Measurements from ENCODE around the gene ANO2.

The ANO2 gene

DNA sequence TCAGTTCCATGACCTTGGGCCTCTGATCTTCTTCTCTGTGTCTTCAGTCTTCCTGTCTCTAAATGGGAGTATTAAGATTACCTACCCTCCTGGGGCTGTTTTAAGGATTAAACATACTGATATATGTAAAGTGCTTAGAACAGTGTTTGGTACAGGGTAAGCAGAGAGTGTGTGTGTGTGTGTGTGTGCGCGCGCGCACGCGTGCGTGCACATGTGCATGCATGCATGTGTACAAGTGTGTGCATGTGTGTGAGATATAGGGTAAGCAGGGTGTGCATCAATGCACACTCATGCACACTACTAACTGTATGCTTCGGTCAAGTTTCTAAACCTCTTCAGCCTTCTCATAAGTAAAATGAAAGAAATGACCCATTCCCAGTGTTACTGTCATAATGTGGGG lies 316.6 kb downstream of the ANO2 start:
- no peak for DNase-seq (ENCODE audit: low read depth in 2 of 3, low spot score in 1 of 3)

DNA sequence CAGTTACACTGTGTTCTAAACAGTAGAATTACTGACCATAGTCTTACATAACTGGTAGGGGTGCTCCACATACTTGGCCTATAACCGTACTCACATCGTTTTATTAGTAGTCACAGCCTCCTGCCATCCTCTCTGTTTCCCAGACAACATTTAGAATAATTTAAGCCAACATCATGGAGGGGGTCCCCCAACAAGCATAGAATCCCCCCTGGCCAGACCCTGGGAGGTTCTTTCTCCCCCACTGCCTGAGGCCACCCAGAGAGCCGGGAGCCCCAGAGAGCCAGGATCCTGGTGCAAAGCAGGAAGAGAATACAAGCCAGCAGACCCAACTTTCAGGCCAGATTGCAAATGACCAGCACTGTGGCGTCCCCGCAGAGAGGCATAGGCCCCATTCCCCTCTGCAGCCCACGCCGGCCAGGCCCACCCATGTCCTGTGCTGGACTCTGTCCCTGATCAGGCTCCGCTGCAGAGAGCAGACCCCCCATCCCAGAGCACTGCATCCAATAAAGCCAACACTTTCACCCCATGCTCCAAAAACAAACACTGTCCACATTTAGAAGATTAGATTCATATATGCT lies 317.9 kb downstream of the ANO2 start:
- no peak for DNase-seq (ENCODE audit: low read depth in 2 of 3, low spot score in 1 of 3)

DNA sequence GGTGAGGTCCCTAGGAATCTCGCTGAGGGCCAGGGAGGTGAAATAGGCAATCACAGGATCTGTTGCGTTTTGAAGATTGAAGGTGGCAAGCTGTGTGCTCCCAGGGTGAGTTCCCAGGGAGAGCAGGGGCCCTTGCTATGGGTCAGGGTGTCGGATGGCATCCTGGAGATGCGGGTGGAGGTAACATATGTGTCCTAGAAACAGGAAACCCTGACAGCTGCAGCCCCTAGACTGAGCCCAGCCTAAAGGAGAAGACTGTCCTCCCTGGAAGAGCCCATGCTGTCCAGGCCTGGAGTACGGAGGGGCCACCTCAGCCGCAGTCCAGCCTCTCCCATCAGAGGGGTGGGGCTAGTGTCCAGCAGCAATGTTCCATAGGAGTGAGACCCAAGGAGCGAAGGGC lies 318.9 kb downstream of the ANO2 start:
- DNase-seq (ENCODE audit: low read depth in 2 of 3, low spot score in 1 of 3), result no peak

DNA sequence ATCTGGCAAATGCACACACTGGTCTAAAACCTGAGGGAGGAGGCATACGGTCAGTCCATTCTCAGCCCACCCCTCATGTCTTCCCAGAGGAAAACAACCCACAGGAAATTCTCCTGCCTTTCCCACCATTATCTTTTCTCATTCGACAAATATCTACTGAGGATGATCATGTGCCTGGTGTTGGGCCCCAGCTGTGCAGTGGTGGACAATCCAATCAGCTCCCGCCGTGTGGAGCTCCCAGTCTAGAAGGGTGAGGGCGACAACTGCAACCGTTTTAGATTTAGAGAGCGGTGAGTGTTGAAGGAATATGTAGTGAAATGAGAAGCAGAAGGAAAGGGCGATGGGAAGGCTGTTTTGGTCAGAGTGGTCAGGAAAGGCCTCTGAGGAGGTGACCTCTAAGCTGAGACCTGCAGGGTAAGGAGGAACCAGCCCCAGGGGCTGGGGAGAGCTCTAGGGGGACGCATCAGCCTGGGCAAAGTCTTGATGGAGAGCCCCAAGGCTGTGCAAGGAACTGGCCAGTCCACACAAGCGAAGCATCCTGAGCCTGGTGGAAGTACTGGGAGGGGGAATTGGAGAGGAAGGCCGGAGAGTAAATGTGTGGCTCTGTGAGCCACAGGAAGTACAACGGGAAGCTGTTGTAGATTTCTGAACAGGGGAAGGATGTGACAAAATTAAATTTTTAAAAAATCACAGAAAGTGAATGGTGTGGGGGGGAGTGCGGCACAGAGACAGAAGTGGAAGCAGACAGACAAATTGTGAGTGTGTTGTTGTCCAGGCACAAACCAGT lies 320.4 kb downstream of the ANO2 start:
- DNase-seq (ENCODE audit: low read depth in 2 of 3, low spot score in 1 of 3), result no peak

DNA sequence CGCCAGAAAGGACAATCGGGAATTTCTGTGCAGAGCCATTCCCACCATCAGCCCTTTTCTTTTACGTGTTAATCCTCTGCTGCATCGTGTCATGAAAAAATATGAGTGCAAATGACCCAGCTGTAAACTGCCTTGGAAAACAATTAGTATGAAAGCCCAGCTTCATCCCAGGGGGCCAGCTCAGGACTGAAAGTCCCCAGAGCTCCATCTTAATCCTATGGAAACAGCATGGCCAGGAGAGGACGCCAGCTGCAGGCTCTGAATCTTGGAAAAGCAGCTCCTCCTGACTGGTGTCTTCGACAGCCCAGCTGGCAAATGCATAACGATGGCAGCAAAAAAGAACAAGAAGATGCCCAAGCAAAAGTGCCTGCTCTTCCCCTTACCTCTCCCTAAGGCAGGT lies 321.6 kb downstream of the ANO2 start:
- no peak for DNase-seq (ENCODE audit: low read depth in 2 of 3, low spot score in 1 of 3)

DNA sequence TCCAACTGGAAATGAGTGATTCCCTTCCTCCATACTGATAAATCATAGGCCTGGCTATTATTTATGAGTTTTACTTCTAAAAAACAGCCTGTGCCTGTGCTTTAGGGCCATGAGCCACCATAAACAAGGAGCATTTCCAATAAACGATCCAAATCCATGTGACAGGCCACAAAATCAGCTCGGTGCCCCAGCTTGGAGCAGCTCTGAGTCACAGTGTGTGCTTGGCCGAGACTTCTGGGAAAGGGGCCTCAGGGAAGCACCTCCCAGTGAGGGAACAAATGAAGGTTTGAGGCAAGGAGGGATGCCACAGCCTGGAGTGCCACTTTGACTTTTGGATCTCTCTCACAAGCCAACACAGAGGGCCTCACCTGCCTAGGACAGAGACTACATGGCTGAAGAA lies 322.8 kb downstream of the ANO2 start:
- DNase-seq (ENCODE audit: low read depth in 2 of 3, low spot score in 1 of 3), result no peak

DNA sequence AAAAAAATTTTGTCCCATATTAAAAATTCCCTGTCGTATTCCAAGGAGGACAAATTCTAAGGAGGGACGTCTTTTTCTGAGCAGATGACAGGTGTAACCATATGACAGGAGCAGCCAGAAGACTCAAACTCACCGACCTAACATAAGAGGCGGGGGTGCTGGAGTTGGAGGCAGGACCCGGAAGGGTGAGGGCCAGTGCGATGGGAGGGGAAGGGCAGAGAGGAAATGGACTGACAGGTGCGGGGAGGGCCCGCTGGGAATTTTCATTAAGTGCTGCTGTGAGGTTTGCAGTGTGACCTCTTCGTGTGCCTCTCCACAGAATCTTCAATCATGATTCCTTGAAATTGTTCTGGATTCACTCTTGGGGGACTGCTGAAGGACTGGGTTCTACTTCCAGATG lies 323.7 kb downstream of the ANO2 start:
- DNase-seq (ENCODE audit: low read depth in 2 of 3, low spot score in 1 of 3), result no peak

DNA sequence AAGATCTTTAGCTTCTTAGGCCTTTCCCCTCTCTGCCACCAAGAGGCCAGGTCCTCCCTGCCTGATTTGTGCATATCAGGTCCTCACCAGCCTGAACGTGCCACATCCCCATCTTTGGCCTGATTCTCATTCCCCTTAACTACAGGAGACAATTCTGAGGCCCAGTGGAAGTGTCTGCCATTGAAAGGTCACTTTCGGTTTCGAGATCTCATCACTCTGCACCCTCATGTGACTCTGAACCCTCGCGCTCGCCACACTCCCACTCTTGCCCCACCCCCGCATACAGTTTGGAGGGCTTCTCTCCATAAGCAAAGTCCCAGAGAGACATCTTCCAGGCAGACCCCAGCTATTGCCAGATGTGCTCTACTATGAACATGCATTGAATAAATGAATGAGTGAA lies 324.2 kb downstream of the ANO2 start:
- no peak for DNase-seq (ENCODE audit: low read depth in 2 of 3, low spot score in 1 of 3)

DNA sequence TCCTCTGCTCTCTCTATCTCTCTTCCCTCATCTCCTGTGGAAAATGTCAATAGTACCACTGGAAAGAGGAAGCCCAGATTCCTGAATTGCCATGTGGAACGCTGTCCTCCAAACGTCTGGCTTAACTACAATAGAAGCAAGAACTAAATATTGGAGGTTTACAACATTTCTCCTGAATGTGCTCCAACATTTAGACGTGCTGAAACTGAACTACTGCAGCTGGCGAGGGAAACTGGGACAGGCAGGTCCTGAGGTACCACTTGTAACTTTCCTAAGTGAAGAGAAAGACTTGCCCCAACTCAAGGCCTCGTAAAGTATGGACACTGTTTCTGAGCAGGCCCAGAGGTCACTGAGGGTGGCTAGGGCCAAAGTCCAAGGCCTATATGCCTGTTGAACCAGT lies 325.4 kb downstream of the ANO2 start:
- DNase-seq (ENCODE audit: low read depth in 2 of 3, low spot score in 1 of 3), result no peak

DNA sequence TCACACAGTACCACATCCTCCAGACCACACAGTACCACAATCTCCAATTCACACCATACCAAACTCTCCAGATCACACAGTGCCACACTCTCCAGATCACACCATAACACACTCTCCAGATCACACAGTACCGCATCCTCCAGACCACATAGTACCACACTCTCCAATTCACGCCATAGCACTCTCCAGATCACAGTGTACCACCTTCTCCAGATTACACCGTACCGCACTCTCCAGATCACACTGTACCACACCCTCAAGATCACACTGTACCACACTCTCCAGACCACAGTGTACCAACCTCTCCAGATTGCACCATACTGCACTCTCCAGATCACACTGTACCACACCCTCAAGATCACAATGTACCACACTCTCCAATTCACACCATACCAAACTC lies 328.2 kb downstream of the ANO2 start:
- DNase-seq (ENCODE audit: low read depth in 2 of 3, low spot score in 1 of 3), result no peak

DNA sequence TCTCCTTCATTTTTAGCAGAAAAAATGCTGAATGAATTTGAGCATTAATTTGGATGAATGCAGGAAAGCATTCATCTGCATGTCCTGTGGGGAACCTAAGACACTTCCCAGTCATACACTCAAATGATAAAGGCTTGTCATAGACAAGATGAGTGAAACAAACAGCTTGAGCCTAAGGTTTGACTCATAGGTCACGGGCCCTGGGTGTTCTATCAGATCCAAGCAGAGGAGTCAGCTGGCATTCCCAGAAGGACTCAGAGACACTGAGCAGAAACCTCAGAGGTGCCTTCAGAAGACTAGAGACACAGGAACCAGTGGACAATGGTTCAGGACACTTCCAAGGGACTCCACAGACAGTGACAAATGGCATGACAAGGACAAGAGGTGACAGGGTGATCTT lies 329.3 kb downstream of the ANO2 start:
- no peak for DNase-seq (ENCODE audit: low read depth in 2 of 3, low spot score in 1 of 3)

DNA sequence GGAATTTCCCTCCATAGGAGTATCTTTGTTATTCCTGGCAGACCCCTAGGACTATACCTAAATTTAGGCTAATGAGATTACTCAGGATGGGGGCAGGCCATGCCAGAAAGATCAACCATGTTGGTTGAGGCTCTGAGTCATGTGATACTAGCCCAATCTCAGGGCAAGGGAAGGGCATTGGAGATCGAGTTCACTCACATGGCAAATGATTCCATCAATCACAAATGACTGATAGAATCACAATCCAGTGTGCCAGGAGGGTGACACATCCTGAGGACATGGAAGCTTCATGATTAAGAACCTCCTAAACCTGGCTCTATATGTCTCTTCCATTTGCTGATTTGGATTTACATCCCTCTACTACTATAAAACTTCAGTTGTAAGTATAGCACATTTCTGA lies 330.8 kb downstream of the ANO2 start:
- no peak for DNase-seq (ENCODE audit: low read depth in 2 of 3, low spot score in 1 of 3)

DNA sequence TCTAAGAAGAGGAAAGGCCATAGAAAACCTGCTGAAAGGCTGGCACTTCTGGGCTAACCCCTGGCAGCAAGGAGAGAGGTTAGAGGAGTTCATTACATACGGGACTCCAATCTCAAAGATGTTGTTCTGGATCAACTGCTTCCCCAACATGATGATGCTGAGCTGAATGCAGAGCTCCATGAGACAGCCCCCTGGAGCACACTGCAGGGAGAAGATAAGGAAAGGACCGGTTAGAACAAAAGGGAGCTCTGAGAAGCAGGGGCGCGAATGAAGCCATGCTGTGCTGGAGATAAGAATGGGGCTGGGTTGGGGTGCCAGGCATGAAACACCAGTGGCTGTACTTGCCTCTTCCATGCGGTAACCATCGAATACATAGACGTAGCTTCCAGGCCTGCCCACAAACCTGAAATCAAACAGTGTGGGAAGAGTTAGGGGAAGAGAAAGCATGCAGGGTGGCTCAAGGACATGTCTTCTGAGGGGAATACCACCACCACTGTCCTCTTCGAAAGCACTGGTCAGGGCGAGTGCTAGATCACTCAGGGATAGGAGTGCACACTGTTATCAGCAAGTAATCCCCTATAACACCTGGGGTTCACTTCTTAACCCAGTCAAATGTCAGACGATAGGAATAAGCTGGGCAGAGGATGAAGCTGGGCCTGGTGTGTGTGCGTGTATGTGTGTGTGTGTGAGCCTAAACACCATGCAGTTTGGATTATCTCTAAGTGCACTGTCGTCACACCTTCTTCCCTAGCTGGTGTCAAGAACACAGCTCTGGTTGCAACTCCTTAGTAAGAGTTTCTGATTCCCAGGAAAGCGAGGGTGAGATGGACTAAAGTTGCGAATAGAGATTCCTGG lies 332.3 kb downstream of the ANO2 start:
- DNase-seq (ENCODE audit: low read depth in 2 of 3, low spot score in 1 of 3), result no peak

DNA sequence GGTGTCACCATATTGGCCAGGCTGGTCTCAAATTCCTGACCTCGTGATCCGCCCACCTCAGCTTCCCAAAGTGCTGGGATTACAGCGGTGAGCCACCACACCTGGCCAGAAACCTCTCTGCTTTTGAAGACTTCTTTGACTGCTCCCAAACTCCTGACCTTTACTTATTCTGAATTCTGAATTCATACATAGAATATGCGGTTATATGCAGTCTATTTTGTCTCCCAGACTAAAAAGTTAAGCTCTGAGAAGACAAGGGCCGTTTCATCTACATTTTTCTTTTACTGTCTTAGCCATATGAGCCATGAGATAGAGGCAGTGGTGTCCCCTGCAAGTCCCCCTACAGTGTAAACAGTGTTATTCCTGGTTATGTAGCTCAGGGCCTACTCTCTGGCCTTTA lies 333.9 kb downstream of the ANO2 start:
- DNase-seq (ENCODE audit: low read depth in 2 of 3, low spot score in 1 of 3), result no peak

DNA sequence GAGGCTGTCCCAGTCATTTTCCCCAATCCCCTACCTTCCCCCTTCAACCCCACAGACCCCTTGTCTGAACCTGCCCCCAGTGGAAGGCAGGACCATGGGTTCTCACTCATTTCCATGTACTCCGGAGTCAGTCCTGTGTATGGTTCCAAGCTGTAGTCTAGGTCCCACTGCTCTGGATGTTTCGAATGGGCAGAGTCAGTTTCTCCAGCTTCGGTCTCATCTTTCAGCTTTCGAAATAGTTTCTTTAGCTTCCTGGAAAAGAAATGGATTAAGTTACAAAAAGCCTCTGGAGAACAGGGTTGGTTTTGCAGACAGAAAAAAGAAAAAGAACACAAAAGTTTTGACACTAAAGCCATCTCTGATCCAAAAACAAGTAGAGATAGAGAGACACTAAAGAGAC lies 345.7 kb downstream of the ANO2 start:
- DNase-seq (ENCODE audit: low read depth in 2 of 3, low spot score in 1 of 3), result no peak

DNA sequence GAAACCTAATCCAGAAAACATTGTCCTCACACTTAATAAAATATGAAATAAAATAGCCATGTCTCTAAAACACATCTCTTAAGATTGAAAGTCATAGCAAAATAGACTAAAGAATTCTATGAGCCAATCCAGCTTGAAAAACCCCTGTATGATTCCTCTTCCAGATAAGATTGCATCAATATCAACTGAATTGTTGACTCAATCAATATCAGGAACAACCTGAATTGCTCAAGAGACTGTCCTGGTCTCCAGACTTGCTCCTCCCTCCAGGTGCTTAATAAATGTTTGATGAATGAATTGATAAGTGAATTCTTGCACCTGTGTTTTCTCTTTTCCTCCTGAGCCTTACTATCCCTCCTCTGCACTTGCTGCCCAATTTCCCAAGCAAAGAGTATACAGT lies 351.1 kb downstream of the ANO2 start:
- DNase-seq (ENCODE audit: low read depth in 2 of 3, low spot score in 1 of 3), result no peak

DNA sequence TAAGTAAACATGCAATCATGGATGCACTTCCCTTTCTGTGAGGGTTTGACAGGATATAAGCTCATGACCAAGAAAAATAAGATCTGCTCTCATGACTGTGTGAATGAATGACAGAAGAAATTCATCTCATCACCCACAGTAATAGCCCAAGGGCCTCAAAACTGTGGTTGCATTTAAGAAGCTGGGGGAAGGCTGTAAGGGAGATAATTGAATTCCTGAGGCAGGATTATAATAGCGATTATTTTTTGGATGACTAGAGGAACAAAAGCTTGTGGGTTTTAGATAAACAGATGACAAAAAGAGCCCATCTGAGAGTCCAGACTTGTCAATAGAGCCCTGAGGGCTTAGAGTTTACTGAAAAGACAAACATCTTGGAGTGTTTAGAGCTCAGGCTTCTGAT lies 352.0 kb downstream of the ANO2 start:
- no peak for DNase-seq (ENCODE audit: low read depth in 2 of 3, low spot score in 1 of 3)

DNA sequence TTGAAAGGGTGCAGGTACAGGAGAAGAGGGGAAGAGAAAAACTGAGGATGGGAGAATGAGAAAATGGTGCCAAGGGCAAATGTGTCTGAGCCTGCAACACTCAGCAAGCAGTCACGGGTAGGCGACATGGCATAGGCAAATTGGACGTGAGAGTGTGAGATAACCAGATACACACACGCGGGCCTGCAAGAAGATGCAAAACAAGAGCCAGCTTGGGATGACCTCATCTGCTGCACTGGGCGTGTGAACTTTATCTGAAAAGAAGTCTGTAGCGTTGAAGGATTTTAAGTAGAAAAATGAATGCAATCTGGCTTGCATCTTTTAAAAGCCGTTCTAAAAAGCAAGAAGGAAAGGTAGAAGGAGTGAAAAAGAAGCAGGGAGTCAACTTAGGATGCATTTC lies 352.7 kb downstream of the ANO2 start:
- no peak for DNase-seq (ENCODE audit: low read depth in 2 of 3, low spot score in 1 of 3)

DNA sequence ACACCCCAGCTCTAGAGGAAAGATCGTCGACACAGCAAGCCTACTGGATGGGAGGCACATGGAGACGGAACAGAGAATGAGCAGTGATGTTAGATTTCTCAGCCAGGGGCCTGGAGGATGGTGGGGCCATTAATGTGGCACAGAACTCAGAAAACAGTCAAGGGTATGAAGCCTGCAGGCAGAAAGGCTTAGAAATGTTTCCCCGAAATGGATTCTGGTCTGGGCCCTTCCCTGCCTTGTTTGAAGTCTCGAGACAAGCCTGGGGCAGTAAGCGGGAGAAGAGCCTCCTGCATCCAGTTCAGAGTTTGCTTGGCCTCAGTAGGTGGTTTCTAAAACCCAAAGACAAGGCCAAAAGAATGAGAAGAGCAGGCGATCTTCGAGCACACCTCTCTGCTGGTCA lies 354.7 kb downstream of the ANO2 start:
- DNase-seq (ENCODE audit: low read depth in 2 of 3, low spot score in 1 of 3), result no peak

DNA sequence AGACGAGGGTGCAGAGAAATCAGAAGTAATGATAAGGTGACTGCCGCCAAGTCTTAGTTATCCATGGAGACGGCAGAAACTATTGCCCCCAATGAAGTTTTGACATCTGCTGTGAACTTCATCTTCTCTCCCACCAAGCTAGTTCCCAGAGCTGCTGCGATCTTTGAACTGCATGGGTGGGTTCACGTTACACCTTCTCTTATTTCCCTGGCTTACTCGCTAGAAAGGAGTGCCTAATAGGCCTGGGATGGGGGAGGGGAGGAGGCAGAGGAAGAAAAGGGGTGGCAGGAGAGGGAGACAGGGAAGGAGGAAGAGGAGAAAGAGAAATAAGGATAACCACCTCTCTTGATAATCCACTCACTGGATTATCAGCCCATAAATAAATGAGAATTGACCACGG lies 356.0 kb downstream of the ANO2 start:
- no peak for DNase-seq (ENCODE audit: low read depth in 2 of 3, low spot score in 1 of 3)

DNA sequence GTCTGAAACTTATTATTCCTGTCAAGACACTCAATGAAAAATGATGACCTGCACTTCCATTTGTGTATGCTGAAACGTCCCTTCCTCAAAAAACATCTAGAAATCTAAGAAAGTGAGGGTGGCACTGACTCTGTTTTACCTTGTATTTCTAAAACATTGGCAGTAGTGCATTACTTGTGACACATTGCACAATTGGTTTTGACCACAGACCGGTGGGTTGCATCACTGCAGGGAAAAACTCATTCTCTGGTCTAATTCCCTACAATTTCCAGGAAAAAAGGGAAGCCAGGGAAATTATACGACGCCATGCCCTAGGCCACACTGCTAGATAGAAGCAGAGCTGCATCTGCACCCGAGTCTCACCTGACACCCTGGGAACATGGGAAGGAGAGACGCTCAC lies 356.5 kb downstream of the ANO2 start:
- no peak for DNase-seq (ENCODE audit: low read depth in 2 of 3, low spot score in 1 of 3)

DNA sequence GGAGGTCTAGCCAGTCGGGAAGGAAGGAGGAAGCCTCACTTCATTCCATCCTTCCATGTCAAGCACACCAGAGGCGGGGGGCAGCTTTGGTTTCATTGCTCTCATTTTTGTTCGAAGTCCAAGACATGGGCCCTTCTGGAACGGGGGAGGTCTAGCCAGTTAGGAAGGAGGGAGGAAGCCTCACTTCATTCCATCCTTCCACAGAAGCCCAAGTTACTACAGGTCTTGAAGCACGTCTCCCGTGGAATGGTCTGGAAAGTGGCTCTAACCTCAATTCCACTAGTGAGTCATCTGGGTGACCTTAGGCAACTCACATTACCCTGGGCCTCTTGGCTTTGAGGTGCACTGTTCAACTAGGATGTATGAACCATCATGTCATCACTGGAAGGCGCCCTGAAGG lies 356.9 kb downstream of the ANO2 start:
- DNase-seq (ENCODE audit: low read depth in 2 of 3, low spot score in 1 of 3), result no peak
